HL-60 (cell line): ENCODE results near the gene PCGF2.

Experiments used
- DNase-seq, 2 experiments: peaks; one replicate each; pipeline ENCODE4 v3.0.0-alpha.2; 2010 to 2020; ENCODE audit warnings: low read depth in 1 of 2, low spot score in 1 of 2
- H3K27ac ChIP-seq: fragments of 250-450 bp; sonication (Bioruptor Pico); replicated peaks from 2 replicates; pipeline ENCODE4 v1.5.1; 2020; ENCODE audit warnings: mild to moderate bottlenecking, moderate library complexity
- H3K27me3 ChIP-seq: fragments of 250-450 bp; sonication (Bioruptor Pico); 2 replicates; pipeline ENCODE4 v1.5.1; 2021; ENCODE audit warnings: mild to moderate bottlenecking, moderate library complexity; ENCODE audit not compliant: insufficient read depth, poor library complexity, severe bottlenecking
- H3K4me3 ChIP-seq: replicated peaks from 2 replicates; pipeline ENCODE4 v1.5.1; 2011; ENCODE audit warnings: mild to moderate bottlenecking, control low read depth, low read length; ENCODE audit not compliant: insufficient read depth
- GABPA ChIP-seq: IDR thresholded peaks from 2 replicates; pipeline ENCODE4 v1.6.1; 2012; ENCODE audit warnings: low read depth
- POLR2AphosphoS5 ChIP-seq: IDR thresholded peaks from 2 replicates; pipeline ENCODE4 v1.6.1; 2012; ENCODE audit warnings: low read depth
- SPI1 ChIP-seq: IDR thresholded peaks from 2 replicates; pipeline ENCODE4 v1.6.1; 2012; ENCODE audit warnings: low read depth, mild to moderate bottlenecking, borderline replicate concordance
- TF ChIP-seq, protein P1 (sequence below): IDR thresholded peaks from one replicate; pipeline ENCODE4 v1.5.1; 2011; ENCODE audit warnings: low read length, control low read depth, inconsistent platforms; ENCODE audit not compliant: insufficient read depth
- TF ChIP-seq, protein P2 (sequence below): IDR thresholded peaks from 2 replicates; pipeline ENCODE4 v1.6.1; 2012; ENCODE audit warnings: low read depth; ENCODE audit not compliant: insufficient replicate concordance

Gene PCGF2

DNA sequence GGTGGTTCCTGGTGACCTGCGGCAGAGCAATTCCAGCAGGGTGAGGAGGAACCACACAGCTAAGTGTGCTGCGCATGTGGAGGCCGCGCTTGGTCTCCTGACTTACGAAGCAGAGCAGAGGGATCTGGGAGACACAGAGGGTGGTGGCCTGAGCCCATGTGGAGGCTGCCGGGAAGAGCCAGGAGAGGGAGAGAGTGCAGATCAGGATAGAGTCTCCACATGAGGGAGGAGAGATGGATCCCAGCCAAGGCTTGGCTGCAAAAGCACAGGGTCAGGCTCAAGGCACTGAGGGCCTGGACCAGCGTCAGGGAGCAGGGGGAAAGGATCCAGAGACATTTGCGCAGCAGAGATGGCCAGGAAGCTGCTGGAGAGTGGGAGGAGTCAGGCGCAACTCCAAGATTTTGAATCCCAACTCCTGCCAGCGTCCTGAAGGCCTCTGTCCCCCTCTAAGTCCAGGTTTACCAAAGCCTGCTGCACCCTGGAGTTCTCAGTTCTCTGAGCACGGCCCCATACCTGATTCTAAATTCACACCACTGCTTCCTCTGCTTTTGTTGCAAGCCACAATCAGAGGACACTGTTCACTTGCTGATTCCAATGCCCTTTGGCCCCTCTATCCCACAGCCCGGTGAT is 54.3 kb downstream of the PCGF2 start:
- DNase-seq: no peak
- TF ChIP-seq GABPA (no peak), SPI1 (no peak), POLR2AphosphoS5 (no peak)
- TF ChIP-seq, protein P1, sequence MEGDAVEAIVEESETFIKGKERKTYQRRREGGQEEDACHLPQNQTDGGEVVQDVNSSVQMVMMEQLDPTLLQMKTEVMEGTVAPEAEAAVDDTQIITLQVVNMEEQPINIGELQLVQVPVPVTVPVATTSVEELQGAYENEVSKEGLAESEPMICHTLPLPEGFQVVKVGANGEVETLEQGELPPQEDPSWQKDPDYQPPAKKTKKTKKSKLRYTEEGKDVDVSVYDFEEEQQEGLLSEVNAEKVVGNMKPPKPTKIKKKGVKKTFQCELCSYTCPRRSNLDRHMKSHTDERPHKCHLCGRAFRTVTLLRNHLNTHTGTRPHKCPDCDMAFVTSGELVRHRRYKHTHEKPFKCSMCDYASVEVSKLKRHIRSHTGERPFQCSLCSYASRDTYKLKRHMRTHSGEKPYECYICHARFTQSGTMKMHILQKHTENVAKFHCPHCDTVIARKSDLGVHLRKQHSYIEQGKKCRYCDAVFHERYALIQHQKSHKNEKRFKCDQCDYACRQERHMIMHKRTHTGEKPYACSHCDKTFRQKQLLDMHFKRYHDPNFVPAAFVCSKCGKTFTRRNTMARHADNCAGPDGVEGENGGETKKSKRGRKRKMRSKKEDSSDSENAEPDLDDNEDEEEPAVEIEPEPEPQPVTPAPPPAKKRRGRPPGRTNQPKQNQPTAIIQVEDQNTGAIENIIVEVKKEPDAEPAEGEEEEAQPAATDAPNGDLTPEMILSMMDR: no peak
- TF ChIP-seq, protein P2, sequence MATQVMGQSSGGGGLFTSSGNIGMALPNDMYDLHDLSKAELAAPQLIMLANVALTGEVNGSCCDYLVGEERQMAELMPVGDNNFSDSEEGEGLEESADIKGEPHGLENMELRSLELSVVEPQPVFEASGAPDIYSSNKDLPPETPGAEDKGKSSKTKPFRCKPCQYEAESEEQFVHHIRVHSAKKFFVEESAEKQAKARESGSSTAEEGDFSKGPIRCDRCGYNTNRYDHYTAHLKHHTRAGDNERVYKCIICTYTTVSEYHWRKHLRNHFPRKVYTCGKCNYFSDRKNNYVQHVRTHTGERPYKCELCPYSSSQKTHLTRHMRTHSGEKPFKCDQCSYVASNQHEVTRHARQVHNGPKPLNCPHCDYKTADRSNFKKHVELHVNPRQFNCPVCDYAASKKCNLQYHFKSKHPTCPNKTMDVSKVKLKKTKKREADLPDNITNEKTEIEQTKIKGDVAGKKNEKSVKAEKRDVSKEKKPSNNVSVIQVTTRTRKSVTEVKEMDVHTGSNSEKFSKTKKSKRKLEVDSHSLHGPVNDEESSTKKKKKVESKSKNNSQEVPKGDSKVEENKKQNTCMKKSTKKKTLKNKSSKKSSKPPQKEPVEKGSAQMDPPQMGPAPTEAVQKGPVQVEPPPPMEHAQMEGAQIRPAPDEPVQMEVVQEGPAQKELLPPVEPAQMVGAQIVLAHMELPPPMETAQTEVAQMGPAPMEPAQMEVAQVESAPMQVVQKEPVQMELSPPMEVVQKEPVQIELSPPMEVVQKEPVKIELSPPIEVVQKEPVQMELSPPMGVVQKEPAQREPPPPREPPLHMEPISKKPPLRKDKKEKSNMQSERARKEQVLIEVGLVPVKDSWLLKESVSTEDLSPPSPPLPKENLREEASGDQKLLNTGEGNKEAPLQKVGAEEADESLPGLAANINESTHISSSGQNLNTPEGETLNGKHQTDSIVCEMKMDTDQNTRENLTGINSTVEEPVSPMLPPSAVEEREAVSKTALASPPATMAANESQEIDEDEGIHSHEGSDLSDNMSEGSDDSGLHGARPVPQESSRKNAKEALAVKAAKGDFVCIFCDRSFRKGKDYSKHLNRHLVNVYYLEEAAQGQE: no peak
- Histone ChIP-seq H3K27ac (no peak overlapping the region), H3K4me3 (no peak overlapping the region), H3K27me3 (no peaks in the 10 kb centered on the region)

DNA sequence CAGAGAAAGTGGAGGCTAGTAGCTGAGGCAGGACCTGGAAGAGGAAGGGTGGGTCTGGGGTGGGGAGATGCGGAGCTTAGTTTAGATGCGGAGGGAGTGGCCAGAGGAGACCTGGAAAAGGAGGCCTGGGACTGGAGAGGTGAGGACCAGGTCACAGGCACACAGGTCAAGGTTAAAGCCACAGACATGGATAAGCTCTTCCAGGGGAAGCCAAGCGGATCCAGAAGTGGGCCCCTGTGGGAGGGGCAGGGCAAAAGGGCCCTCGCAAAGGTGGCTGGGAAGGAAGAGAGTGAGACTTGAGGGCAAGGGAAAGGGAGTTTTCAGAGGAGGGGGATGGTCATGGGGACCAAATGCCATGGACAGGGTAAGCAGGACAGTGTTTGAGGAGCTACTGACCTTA is 57.0 kb downstream of the PCGF2 start:
- no peak for DNase-seq
- Histone ChIP-seq H3K4me3 (no peak overlapping the region), H3K27ac (no peak overlapping the region), H3K27me3 (no peaks in the 10 kb centered on the region)
- TF ChIP-seq, protein P1: no peak
- no peak for TF ChIP-seq POLR2AphosphoS5
- TF ChIP-seq GABPA: no peak
- TF ChIP-seq SPI1: no peak
- TF ChIP-seq, protein P2: no peak

DNA sequence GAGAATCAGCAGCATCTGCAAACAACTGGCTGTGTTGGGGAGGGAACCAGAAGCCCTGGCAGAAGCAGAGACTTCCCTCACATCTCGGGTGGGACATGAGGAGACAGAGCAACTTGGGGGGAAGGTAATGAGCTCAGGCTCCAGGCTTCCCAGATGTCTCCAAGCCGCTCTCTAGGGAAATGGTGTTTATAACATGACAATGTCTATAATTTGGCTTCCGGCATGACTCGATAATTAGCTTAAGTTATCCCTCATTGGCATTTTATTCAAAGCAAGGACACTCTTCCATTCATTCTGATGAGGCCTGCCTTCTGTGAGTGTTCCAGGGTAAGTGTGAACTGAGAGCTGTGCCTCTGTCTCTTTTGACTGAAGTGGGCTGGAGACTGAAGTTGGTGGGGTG is 57.8 kb downstream of the PCGF2 start:
- no peak overlapping the region for H3K4me3 ChIP-seq
- TF ChIP-seq, protein P2: no peak
- TF ChIP-seq GABPA: no peak
- TF ChIP-seq POLR2AphosphoS5: no peak
- no peak for TF ChIP-seq SPI1
- TF ChIP-seq, protein P1: no peak
- no peak overlapping the region for H3K27ac ChIP-seq
- no peak for DNase-seq
- no peaks in the 10 kb centered on the region for H3K27me3 ChIP-seq
